ENCODE measurements around the gene ELMO1.

The ELMO1 gene

GRCh38 chr7:37249240-37249639 lies 199.4 kb downstream of the ELMO1 start:
- no peaks in the 10 kb centered on the region for H3K79me2 ChIP-seq (ENCODE audit: control insufficient read depth, low read length)
- H3F3A ChIP-seq (ENCODE audit: control insufficient read depth, insufficient read depth), result no peaks in the 10 kb centered on the region
- no peak overlapping the region for H3K4me3 ChIP-seq (ENCODE audit: low read length)
- no peaks in the 10 kb centered on the region; the same call in 1 of the 2 replicates for H4K20me1 ChIP-seq (ENCODE audit: control insufficient read depth, insufficient read depth, low read depth, low read length)
- peaks cover 5% of the 10 kb centered on the region; the same call in 1 of the 2 replicates for H3K36me3 ChIP-seq (ENCODE audit: control insufficient read depth, low read length)
- no peak overlapping the region for H3K4me2 ChIP-seq (ENCODE audit: low read length)
- no peak for TF ChIP-seq EZH2phosphoT487 (IDR thresholded peaks at IDR 0.05; ENCODE audit: borderline replicate concordance, low read length)
- TF ChIP-seq CTCF (IDR thresholded peaks at IDR 0.05; ENCODE audit: low read depth, low read length, poor library complexity, severe bottlenecking), result no peak
- no peaks in the 10 kb centered on the region for H3K9me3 ChIP-seq (ENCODE audit: control insufficient read depth, insufficient read depth, low read length)
- no peak overlapping the region for H3K27ac ChIP-seq (ENCODE audit: low read depth, low read length)
- H3K27me3 ChIP-seq (ENCODE audit: control insufficient read depth, low read length), result no peaks in the 10 kb centered on the region
- no peaks in the 10 kb centered on the region for H3K4me1 ChIP-seq (ENCODE audit: control insufficient read depth, low read length)
- H3K9me2 ChIP-seq (replicated peaks; ENCODE audit: control insufficient read depth, low read length), result no peaks in the 10 kb centered on the region

GRCh38 chr7:37248396-37248861 lies 200.2 kb downstream of the ELMO1 start:
- Histone ChIP-seq H3K4me3 (ENCODE audit: low read length) (no peak overlapping the region), H3K4me2 (ENCODE audit: low read length) (no peak overlapping the region), H3K27ac (ENCODE audit: low read depth, low read length) (no peak overlapping the region), H3K79me2 (ENCODE audit: control insufficient read depth, low read length) (no peaks in the 10 kb centered on the region), H3F3A (ENCODE audit: control insufficient read depth, insufficient read depth) (no peaks in the 10 kb centered on the region), H3K9me3 (ENCODE audit: control insufficient read depth, insufficient read depth, low read length) (no peaks in the 10 kb centered on the region), H3K9me2 (replicated peaks; ENCODE audit: control insufficient read depth, low read length) (no peaks in the 10 kb centered on the region), H3K27me3 (ENCODE audit: control insufficient read depth, low read length) (no peaks in the 10 kb centered on the region), H3K4me1 (ENCODE audit: control insufficient read depth, low read length) (no peaks in the 10 kb centered on the region), H4K20me1 (ENCODE audit: control insufficient read depth, insufficient read depth, low read depth, low read length) (no peaks in the 10 kb centered on the region; the same call in 1 of the 2 replicates), H3K36me3 (ENCODE audit: control insufficient read depth, low read length) (peaks cover 3% of the 10 kb centered on the region)
- TF ChIP-seq CTCF (IDR thresholded peaks at IDR 0.05; ENCODE audit: low read depth, low read length, poor library complexity, severe bottlenecking) (no peak), EZH2phosphoT487 (IDR thresholded peaks at IDR 0.05; ENCODE audit: borderline replicate concordance, low read length) (no peak)

GRCh38 chr7:37247861-37248260 lies 200.8 kb downstream of the ELMO1 start:
- H3K9me3 ChIP-seq (ENCODE audit: control insufficient read depth, insufficient read depth, low read length), result no peaks in the 10 kb centered on the region
- no peak overlapping the region for H3K4me3 ChIP-seq (ENCODE audit: low read length)
- H3F3A ChIP-seq (ENCODE audit: control insufficient read depth, insufficient read depth), result no peaks in the 10 kb centered on the region
- no peak overlapping the region for H3K27ac ChIP-seq (ENCODE audit: low read depth, low read length)
- H3K36me3 ChIP-seq (ENCODE audit: control insufficient read depth, low read length), result peaks cover 5% of the 10 kb centered on the region
- H3K4me2 ChIP-seq (ENCODE audit: low read length), result no peak overlapping the region
- no peaks in the 10 kb centered on the region for H3K9me2 ChIP-seq (replicated peaks; ENCODE audit: control insufficient read depth, low read length)
- H3K4me1 ChIP-seq (ENCODE audit: control insufficient read depth, low read length), result no peaks in the 10 kb centered on the region
- H3K27me3 ChIP-seq (ENCODE audit: control insufficient read depth, low read length), result no peaks in the 10 kb centered on the region
- TF ChIP-seq EZH2phosphoT487 (IDR thresholded peaks at IDR 0.05; ENCODE audit: borderline replicate concordance, low read length) (no peak), CTCF (IDR thresholded peaks at IDR 0.05; ENCODE audit: low read depth, low read length, poor library complexity, severe bottlenecking) (no peak)
- no peaks in the 10 kb centered on the region for H3K79me2 ChIP-seq (ENCODE audit: control insufficient read depth, low read length)
- no peaks in the 10 kb centered on the region; the same call in 1 of the 2 replicates for H4K20me1 ChIP-seq (ENCODE audit: control insufficient read depth, insufficient read depth, low read depth, low read length)
